ENCODE data around the gene MED29. TPM values are rescaled to one million over a fixed set of nuclear protein-coding genes. Genes with fewer than 3 reads are reported as not detected.
A peak's percentile ranks its signal among the peaks of the same experiment; 100 is the strongest.

MED29 gene, protein sequence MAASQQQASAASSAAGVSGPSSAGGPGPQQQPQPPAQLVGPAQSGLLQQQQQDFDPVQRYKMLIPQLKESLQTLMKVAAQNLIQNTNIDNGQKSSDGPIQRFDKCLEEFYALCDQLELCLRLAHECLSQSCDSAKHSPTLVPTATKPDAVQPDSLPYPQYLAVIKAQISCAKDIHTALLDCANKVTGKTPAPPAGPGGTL
- 22.0 and 22.2 TPM in 2 replicates for total RNA-seq

DNA sequence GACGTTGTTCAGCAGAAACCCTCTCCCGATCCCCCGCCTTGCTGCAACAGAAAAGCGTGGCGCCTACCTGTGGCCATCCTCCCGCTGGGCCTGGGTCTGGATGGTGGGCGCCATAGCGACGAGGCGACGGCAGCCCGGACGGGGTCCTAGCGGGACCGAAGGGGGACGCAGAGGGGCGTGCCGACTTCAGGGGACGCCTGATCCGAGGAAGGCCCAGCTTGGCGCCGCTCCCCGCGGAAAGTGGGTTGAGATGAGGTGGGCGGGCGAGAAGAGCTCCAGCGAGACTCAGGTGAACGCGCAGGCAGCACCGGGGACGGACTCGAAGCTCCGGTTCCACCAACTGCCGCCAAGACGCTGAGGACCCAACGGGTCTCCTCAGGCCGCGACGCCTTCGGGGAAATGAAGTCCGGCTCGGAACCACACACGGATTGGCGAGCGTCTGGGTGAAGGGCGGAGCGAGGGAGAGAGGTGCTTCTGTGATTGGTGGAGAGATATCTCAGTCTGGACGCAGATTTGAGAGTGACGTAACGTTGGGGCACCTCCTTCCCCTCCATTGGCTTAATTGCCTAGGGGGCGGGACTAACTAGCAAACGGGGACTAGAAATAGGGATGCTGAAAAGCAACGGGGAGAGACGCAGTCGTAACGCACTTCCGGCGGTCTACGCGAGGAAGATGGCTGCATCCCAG is at the start of gene MED29, which contains the start of gene PAF1:
TSS of gene MED29 (plus strand) at position 628 of the 687 bp plus-strand sequence. CDS start at position 673, 45 bp downstream.
TSS of gene PAF1 (minus strand) at position 356 of the 687 bp plus-strand sequence. CDS start at position 114, 242 bp downstream.
- TF ChIP-seq, protein P1, sequence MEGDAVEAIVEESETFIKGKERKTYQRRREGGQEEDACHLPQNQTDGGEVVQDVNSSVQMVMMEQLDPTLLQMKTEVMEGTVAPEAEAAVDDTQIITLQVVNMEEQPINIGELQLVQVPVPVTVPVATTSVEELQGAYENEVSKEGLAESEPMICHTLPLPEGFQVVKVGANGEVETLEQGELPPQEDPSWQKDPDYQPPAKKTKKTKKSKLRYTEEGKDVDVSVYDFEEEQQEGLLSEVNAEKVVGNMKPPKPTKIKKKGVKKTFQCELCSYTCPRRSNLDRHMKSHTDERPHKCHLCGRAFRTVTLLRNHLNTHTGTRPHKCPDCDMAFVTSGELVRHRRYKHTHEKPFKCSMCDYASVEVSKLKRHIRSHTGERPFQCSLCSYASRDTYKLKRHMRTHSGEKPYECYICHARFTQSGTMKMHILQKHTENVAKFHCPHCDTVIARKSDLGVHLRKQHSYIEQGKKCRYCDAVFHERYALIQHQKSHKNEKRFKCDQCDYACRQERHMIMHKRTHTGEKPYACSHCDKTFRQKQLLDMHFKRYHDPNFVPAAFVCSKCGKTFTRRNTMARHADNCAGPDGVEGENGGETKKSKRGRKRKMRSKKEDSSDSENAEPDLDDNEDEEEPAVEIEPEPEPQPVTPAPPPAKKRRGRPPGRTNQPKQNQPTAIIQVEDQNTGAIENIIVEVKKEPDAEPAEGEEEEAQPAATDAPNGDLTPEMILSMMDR (IDR thresholded peaks at IDR 0.05; ENCODE audit: insufficient read depth, low read depth, low read length) = no peak
- peak within 1 kb of the TSS; percentile 78 for H3K4me3 ChIP-seq (ENCODE audit: low read depth, low read length)
- peak; percentile 100 for DNase-seq (ENCODE audit: low read depth)

DNA sequence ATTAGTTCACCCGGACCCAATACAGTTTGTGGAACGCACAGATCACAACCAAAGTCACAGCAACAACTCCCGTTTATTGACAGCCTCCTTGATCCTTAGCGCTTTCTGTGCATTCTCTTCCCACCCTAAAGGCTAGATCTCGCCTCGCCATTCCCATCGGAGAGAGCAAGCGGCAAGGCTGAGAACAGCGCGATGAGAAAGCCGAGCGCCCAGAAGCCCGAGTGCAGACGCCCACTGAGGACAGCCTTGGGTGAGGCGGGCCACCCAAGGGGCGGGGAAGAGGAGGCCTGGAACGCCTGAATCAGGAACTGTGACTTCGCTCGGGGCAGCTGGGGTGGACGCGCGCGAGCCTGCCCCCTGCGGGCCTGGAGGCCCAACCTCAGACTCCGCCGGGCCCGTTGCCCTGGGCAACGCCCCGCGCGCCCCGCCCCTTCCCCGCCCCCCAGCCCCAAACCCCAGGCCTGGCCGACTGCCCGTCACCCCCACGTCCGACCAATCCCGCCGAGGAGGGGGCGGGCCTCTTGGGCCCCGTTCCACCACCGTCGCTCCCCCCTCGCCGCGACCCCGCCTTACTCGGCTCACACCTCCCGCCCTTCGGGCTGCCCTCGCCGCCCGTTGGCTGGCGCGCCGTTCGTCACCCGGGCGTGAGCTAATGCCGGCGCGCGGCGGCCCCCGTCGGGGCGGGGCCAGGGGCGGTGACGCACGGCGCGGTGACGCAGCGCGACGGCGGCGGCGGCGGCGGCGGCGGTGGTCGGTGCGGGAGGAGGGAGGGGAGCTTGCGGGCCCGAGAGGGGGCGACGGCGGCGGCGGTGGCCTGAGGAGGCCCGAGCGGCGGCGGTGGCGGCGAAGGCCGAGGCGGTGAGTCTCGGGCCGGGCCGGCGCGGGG is 49.2 kb upstream of the MED29 start, which contains the start of gene SAMD4B:
TSS of gene SAMD4B (plus strand) at position 703 of the 886 bp plus-strand sequence. CDS start 14,473 bp downstream, outside the sequence.
- TF ChIP-seq, protein P1 (IDR thresholded peaks at IDR 0.05; ENCODE audit: insufficient read depth, low read depth, low read length) = peak; percentile 66
- H3K4me3 ChIP-seq (ENCODE audit: low read depth, low read length) = peak within 1 kb of the TSS; percentile 90
- peak; percentile 98 for DNase-seq (ENCODE audit: low read depth)

DNA sequence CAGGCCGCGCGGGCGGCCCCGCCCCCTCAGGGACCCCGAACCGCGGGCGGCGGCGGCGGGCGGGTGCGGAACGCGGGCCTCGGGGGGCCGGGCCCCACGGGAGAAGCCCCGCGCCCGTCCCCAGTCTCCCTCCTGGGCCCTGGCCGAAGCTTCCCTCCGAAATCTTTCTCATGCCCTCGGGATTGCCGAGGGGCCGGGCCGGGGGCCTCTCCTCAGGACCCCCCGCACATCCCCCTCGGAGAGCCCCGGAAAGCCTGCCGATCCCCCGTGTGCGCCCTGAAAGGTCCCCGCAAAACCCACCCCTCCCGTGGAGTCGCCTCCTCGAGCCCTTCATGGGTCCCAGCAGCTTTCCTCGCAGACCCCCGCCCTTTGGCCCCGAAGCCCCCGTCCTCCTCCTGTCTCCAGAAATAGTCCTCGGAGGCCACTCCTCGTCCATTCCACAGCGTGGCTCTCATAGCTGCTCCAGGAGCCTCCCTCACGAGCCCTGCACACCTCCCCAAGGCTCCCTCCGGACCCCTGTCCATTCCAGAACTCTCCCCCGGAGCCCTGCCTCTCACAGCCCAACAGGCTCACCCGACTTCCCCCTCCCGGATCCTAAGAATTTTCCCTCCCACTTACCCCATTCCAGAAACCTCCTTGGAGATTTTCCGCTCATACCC is 48.4 kb upstream of the MED29 start:
- H3K4me3 ChIP-seq (ENCODE audit: low read depth, low read length) = peak overlapping the region; percentile 90
- TF ChIP-seq, protein P1 (IDR thresholded peaks at IDR 0.05; ENCODE audit: insufficient read depth, low read depth, low read length) = no peak
- no peak for DNase-seq (ENCODE audit: low read depth)

DNA sequence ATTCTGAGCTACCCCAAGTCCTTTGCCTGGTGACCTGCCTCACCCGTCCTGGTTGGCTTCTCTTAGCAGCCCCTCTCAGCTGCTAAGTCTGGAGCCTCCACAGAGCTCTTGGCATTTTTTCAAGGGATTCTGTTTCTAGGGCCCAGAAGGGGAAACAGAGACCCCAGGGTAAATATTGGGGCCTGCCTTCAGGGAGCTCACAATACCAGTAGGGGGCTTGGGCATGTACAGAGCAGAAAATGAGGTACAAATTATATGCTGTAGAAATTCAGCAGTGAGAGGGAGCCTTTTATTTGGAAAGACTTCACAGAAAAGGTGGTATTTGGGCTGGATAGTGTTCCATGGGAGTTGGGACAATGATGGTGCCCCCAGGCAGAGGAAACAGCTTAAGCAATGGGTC is 45.2 kb upstream of the MED29 start:
- H3K4me3 ChIP-seq (ENCODE audit: low read depth, low read length) = no peak overlapping the region

DNA sequence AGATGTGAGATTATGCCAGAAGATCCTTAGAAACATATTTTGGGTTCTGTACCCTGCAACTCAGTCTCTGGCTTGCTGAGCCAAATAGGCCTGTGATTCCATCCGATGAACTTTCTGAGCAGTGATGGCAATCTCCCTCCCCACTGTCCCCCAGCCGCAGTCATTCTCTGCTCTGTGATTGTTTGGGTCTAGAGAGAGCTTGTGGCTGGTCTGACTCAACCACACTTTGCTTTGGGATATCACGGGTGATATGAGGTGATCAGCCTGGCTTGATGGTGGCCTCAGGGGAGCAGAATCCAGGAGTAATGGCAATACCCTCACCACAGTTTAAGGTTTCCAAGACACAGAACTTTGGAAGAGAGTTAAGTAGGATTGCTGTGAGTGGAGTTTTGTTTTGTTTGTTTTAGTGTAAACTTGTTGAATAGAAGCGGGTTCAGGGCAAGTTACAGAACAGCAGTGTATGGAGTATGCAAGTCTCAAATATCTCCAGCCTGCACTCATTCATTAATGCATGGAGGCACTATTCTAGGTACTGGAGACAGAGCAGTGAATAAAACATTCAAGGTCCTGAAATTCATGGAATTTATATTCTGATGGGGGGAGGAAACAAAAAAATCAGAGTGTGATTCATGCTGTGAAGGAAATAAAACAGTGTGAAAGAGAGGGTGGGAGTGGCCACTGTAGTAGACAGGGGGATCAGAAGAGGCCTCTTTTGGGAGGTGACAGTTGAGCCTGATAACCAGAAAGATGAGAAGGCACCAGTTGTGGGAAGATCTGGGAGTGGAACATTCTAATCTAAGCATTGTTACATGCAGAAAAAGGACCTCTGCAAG is 43.6 kb upstream of the MED29 start:
- TF ChIP-seq, protein P1 (IDR thresholded peaks at IDR 0.05; ENCODE audit: insufficient read depth, low read depth, low read length) = no peak
- H3K4me3 ChIP-seq (ENCODE audit: low read depth, low read length) = no peak overlapping the region
- DNase-seq (ENCODE audit: low read depth) = peak; percentile 52

More for the DNA sequence above, 45.2 kb upstream of the MED29 start:
- DNase-seq (ENCODE audit: low read depth) = no peak
- TF ChIP-seq, protein P1 (IDR thresholded peaks at IDR 0.05; ENCODE audit: insufficient read depth, low read depth, low read length) = peak; percentile 27
